PC-9 (cell line): ENCODE results near the gene NRG2.

Experiments used
- EZH2 ChIP-seq: fragments of 200-600 bp; sonication (generic); IDR thresholded peaks from 2 replicates; pipeline ENCODE4 v1.8.0; 2017; ENCODE audit warnings: antibody characterized with exemption, low read depth
- TF ChIP-seq, protein P1 (sequence below): fragments of 200-600 bp; sonication (generic); conservative IDR thresholded peaks from 2 replicates; pipeline ENCODE4 v1.6.1; 2017; ENCODE audit warnings: mixed run types, antibody characterized with exemption, mild to moderate bottlenecking, moderate library complexity

DNA sequence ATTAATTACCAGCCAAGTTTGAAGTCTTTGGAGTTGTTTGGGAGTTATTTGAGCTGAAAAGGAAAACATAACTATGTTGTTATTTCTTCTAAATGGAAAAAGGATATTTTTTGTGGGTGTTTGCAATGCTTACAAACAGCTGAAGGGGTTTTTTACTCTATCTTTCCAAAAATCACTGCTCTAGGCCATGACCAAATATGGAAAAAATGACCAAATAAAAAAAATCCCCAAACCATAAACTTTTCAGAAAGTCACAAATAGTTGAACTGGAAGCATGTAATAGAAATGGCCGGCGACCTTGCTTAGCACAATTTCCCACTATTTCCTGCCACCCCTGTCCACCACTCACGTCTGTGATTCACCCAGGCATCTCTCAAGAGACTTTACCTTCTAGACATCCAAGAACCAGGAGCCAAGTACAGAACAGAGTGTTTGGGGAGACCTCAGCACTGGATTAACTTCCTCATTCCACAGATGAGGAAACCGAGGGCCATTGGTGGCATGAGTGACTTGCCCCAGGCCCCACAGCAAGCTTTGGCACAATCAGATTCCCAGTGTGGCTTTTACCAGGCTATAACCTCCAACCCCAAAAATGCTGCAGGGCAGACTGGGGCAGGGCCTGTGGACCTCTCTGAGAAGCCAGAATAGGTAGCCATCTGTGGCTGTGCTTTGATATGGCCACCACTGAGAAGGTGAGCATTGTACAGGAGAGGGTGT is 84.5 kb downstream of the NRG2 start:
- TF ChIP-seq, protein P1, sequence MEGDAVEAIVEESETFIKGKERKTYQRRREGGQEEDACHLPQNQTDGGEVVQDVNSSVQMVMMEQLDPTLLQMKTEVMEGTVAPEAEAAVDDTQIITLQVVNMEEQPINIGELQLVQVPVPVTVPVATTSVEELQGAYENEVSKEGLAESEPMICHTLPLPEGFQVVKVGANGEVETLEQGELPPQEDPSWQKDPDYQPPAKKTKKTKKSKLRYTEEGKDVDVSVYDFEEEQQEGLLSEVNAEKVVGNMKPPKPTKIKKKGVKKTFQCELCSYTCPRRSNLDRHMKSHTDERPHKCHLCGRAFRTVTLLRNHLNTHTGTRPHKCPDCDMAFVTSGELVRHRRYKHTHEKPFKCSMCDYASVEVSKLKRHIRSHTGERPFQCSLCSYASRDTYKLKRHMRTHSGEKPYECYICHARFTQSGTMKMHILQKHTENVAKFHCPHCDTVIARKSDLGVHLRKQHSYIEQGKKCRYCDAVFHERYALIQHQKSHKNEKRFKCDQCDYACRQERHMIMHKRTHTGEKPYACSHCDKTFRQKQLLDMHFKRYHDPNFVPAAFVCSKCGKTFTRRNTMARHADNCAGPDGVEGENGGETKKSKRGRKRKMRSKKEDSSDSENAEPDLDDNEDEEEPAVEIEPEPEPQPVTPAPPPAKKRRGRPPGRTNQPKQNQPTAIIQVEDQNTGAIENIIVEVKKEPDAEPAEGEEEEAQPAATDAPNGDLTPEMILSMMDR, result no peak
- no peak for TF ChIP-seq EZH2
